Liver (tissue), 3 donors: ENCODE measurements around the gene HCFC1R1.

ENCODE experiments used
- JUND ChIP-seq, 2 donors: IDR thresholded peaks; 2 replicates each; pipeline ENCODE4 v1.6.1; 2016; ENCODE audit warnings: antibody characterized with exemption in 2 of 2
- YY1 ChIP-seq: IDR thresholded peaks from 2 replicates; pipeline ENCODE4 v1.6.1; 2016; ENCODE audit warnings: antibody characterized with exemption, mild to moderate bottlenecking
- TF ChIP-seq, protein P1 (sequence below): fragments of 150-350 bp; IDR thresholded peaks from 2 replicates; pipeline ENCODE4 v1.5.1; 2017; ENCODE audit warnings: improper control_type of control experiment, low read depth, low read length; ENCODE audit not compliant: missing input control
- donor health status: healthy.
- donor health status: healthy.

DNA sequence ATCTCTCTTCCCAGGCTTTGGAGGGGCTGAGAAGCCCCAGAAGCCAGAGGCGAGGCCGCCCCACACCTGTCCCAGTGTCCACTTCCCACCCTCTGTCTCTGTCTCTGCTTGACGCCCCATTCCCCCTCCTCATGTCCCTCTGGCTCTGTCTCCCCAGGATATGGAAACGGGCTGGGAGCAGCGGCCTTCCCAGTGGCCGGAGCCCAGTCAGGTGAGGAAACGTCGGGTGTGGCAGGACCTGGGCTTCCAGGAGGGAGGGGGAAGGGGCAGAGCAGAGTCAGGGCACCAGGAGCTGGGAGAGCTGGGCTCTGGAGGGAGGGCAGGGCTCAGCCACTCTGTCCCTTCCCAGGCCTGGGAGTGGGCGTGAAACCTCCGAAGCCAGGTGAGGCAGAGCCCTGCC, 32.9 kb downstream of the HCFC1R1 start:
- no peak for TF ChIP-seq YY1
- TF ChIP-seq, protein P1, sequence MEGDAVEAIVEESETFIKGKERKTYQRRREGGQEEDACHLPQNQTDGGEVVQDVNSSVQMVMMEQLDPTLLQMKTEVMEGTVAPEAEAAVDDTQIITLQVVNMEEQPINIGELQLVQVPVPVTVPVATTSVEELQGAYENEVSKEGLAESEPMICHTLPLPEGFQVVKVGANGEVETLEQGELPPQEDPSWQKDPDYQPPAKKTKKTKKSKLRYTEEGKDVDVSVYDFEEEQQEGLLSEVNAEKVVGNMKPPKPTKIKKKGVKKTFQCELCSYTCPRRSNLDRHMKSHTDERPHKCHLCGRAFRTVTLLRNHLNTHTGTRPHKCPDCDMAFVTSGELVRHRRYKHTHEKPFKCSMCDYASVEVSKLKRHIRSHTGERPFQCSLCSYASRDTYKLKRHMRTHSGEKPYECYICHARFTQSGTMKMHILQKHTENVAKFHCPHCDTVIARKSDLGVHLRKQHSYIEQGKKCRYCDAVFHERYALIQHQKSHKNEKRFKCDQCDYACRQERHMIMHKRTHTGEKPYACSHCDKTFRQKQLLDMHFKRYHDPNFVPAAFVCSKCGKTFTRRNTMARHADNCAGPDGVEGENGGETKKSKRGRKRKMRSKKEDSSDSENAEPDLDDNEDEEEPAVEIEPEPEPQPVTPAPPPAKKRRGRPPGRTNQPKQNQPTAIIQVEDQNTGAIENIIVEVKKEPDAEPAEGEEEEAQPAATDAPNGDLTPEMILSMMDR, result no peak
- no peak for TF ChIP-seq JUND (IDR thresholded peaks at IDR 0.05)
